ENCODE measurements around the gene ZC3H12A.

GRCh38 chr1:37517569-37517968 lies 43.2 kb downstream of the ZC3H12A start:
- TF ChIP-seq CTCF (IDR thresholded peaks at IDR 0.05; ENCODE audit: insufficient read depth, low read length) (no peak), POLR2AphosphoS5 (IDR thresholded peaks at IDR 0.05; ENCODE audit: low read depth) (no peak)
- TF ChIP-seq, protein P1, sequence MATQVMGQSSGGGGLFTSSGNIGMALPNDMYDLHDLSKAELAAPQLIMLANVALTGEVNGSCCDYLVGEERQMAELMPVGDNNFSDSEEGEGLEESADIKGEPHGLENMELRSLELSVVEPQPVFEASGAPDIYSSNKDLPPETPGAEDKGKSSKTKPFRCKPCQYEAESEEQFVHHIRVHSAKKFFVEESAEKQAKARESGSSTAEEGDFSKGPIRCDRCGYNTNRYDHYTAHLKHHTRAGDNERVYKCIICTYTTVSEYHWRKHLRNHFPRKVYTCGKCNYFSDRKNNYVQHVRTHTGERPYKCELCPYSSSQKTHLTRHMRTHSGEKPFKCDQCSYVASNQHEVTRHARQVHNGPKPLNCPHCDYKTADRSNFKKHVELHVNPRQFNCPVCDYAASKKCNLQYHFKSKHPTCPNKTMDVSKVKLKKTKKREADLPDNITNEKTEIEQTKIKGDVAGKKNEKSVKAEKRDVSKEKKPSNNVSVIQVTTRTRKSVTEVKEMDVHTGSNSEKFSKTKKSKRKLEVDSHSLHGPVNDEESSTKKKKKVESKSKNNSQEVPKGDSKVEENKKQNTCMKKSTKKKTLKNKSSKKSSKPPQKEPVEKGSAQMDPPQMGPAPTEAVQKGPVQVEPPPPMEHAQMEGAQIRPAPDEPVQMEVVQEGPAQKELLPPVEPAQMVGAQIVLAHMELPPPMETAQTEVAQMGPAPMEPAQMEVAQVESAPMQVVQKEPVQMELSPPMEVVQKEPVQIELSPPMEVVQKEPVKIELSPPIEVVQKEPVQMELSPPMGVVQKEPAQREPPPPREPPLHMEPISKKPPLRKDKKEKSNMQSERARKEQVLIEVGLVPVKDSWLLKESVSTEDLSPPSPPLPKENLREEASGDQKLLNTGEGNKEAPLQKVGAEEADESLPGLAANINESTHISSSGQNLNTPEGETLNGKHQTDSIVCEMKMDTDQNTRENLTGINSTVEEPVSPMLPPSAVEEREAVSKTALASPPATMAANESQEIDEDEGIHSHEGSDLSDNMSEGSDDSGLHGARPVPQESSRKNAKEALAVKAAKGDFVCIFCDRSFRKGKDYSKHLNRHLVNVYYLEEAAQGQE (IDR thresholded peaks at IDR 0.05; ENCODE audit: insufficient replicate concordance, low read depth), result no peak
